ENCODE results near the gene MDK.
"Not testable (repeated sequence)": the region's sequence is repeated elsewhere in the genome, so short reads cannot be mapped to it uniquely, and the experiment has no call there.

The MDK gene

DNA sequence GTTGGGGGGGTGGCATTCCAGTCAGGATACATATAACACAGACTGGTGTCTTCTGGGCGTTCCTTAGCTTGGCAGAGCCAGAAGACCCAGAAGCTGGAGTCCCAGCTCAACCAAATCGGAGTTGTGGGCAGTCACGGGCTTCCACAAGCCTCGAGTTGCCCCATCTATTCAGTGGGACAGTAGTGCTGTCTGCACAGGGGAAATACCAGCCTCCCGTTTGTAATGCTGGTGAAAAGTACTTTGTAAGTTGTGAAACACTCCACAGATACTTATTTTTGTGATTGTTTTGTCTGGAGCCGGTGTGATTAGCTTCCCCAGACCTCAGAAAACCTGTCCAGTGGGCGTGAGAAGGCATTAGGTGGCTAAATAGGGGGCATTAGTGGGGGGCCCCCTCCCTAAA is 20.6 kb upstream of the MDK start:
- Mint-ChIP-seq H3K27me3 (no peaks in the 10 kb centered on the region), H3K9me3 (no peaks in the 10 kb centered on the region), H3K4me1 (peaks cover 88% of the 10 kb centered on the region), H3K27ac (peak overlapping the region; percentile 96 to 97), H3K4me3 (peak overlapping the region; percentile 92 to 93)
- DNase-seq (no peak), ATAC-seq (peak; percentile 63)

GRCh38 chr11:46361283-46362155 is 19.9 kb upstream of the MDK start:
- DNase-seq (peak; percentile 58 to 72), ATAC-seq (peak; percentile 91)
- Mint-ChIP-seq H3K27ac (peak overlapping the region; percentile 96 to 97), H3K27me3 (no peaks in the 10 kb centered on the region), H3K4me3 (peak overlapping the region; percentile 92 to 93), H3K9me3 (no peaks in the 10 kb centered on the region), H3K4me1 (peaks cover 84% of the 10 kb centered on the region)

DNA sequence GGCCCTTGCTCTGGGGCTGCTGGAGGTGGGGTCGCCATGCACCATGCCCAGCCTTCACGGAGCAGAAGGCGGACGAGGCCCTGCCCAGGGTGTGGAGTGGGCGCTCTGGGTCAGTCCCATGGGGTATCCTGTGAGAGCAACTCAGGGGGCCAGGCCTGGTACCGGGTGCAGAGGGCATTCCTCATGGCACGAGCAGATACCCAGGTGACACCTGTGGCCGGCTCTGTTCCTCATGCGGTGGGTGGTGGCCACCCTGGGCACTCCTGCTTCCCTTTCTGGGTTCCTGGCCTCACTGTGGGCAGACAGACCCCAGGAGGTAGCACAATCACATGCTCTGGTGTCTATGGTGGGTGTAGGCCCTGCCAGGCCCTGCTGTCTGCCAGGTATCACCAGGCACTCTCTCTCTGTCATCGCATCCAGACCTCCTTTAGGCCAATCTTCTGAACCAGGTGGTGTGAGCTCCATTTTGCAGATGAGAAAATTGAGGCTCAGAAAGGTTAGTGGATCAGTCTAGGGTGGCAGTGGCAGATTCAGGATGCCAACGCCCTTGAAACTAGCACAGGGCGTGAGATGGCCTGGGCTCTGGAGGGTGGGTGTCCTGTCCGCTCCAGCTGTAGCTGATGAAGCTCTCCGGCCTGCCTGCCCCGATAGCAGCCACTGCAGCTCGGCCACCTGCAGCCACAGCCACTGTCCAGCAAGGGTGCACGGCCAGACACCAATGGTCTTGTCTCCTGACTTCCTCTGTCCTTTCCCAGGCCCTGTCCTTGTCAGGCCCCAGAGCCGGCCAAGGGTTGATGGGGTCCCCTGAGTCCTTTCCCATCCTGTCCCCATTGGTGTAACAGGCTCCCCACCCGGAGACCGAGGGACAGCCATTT is 19.1 kb upstream of the MDK start:
- peak overlapping the region; percentile 91 to 96 for H3K27ac Mint-ChIP-seq
- no peaks in the 10 kb centered on the region for H3K9me3 Mint-ChIP-seq
- ATAC-seq (peak; percentile 2), DNase-seq (no peak)
- peaks cover 82% of the 10 kb centered on the region for H3K4me1 Mint-ChIP-seq
- H3K27me3 Mint-ChIP-seq: no peaks in the 10 kb centered on the region
- H3K4me3 Mint-ChIP-seq: peak overlapping the region; percentile 92 to 93

DNA sequence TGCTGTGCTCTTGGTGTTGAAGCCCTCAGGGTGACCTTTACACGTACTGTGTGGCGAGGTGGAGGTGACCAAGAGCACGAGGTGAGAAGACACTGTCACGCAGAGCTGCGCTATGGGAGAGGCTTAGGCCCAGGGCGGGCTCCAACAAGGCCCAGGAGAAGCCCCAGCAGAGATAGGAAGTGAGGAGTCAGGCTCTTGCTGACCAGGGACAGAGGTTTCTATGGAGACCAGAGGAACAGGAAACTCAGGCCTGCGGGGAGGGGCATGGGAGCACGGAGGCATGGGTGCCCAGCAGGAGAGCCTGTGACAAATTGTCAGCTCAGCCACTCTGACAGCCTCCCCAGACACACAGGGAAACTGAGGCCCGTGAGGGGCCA is 18.4 kb upstream of the MDK start:
- Mint-ChIP-seq H3K4me3 (peak overlapping the region; percentile 92 to 93), H3K9me3 (no peaks in the 10 kb centered on the region), H3K27me3 (no peaks in the 10 kb centered on the region), H3K27ac (peak overlapping the region; percentile 91 to 96), H3K4me1 (peaks cover 82% of the 10 kb centered on the region)
- no peak for DNase-seq
- ATAC-seq: no peak

- H3K27me3 Mint-ChIP-seq: no peaks in the 10 kb centered on the region
- no peaks in the 10 kb centered on the region for H3K9me3 Mint-ChIP-seq
- H3K4me3 Mint-ChIP-seq: no peak overlapping the region
- ATAC-seq: no peak
- H3K27ac Mint-ChIP-seq: peak overlapping the region in 1 of 2 donors; percentile 59
- no peak for DNase-seq
- H3K4me1 Mint-ChIP-seq: peaks cover 84% of the 10 kb centered on the region
These were observed 17.9 kb upstream of the MDK start for GRCh38 chr11:46363455-46364005.

- ATAC-seq (no peak), DNase-seq (no peak)
- H3K4me1 Mint-ChIP-seq: peaks cover 85% of the 10 kb centered on the region
- H3K9me3 Mint-ChIP-seq: no peaks in the 10 kb centered on the region
- H3K27ac Mint-ChIP-seq: peak overlapping the region; percentile 59 to 81
- H3K4me3 Mint-ChIP-seq: no peak overlapping the region
- H3K27me3 Mint-ChIP-seq: no peaks in the 10 kb centered on the region
These were observed 17.4 kb upstream of the MDK start for GRCh38 chr11:46364056-46364455.

GRCh38 chr11:46364791-46365190 is 16.7 kb upstream of the MDK start:
- ATAC-seq: no peak
- no peak overlapping the region for H3K27ac Mint-ChIP-seq

GRCh38 chr11:46366260-46366659 is 15.2 kb upstream of the MDK start:
- Mint-ChIP-seq H3K4me3 (no peak overlapping the region), H3K9me3 (no peaks in the 10 kb centered on the region), H3K4me1 (peaks cover 83% of the 10 kb centered on the region), H3K27me3 (no peaks in the 10 kb centered on the region), H3K27ac (no peak overlapping the region)
- ATAC-seq (peak; percentile 1), DNase-seq (no peak)

More at GRCh38 chr11:46364791-46365190, 16.7 kb upstream of the MDK start:
- Mint-ChIP-seq H3K27me3 (no peaks in the 10 kb centered on the region), H3K9me3 (no peaks in the 10 kb centered on the region), H3K4me1 (peaks cover 92% of the 10 kb centered on the region), H3K4me3 (no peak overlapping the region)
- DNase-seq: no peak

- Mint-ChIP-seq H3K4me1 (peaks cover 78% of the 10 kb centered on the region), H3K4me3 (peak overlapping the region; percentile 39 to 77), H3K9me3 (no peaks in the 10 kb centered on the region), H3K27ac (peak overlapping the region in 1 of 2 donors; percentile 40), H3K27me3 (no peaks in the 10 kb centered on the region)
- peak; percentile 16 for ATAC-seq
- DNase-seq: no peak
These were observed 14.8 kb upstream of the MDK start for GRCh38 chr11:46366661-46367161.

DNA sequence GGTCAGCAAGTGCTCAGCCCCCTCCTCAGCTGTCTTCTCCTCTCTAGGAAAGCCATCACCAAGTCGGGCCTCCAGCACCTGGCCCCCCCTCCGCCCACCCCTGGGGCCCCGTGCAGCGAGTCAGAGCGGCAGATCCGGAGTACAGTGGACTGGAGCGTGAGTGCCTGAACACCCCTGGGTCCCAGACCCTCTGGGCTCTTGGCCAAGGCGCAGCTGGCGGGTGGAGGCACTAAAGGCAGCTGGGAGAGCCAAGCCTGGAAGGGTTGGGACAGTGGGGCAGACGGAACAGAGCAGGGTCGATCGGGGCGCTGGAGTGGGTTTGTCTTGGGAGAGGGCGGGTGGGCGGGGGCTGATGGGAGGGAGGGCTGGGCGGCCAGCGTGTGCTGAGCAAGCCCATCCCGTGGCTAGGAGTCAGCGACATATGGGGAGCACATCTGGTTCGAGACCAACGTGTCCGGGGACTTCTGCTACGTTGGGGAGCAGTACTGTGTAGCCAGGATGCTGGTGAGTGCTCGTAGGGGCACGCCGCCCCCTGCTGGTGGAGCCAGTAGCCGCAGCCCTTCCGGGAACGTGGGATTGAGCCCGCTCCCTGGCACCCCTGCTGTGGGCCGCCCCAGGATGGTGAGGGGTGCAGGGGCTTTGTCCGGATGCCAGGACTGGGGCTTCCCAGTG is 14.1 kb upstream of the MDK start:
- DNase-seq: peak; percentile 76 to 80
- H3K4me3 Mint-ChIP-seq: peak overlapping the region; percentile 39 to 77
- peaks cover 71% of the 10 kb centered on the region for H3K4me1 Mint-ChIP-seq
- no peaks in the 10 kb centered on the region for H3K9me3 Mint-ChIP-seq
- peak overlapping the region; percentile 40 to 48 for H3K27ac Mint-ChIP-seq
- peak; percentile 80 for ATAC-seq
- no peaks in the 10 kb centered on the region for H3K27me3 Mint-ChIP-seq

DNA sequence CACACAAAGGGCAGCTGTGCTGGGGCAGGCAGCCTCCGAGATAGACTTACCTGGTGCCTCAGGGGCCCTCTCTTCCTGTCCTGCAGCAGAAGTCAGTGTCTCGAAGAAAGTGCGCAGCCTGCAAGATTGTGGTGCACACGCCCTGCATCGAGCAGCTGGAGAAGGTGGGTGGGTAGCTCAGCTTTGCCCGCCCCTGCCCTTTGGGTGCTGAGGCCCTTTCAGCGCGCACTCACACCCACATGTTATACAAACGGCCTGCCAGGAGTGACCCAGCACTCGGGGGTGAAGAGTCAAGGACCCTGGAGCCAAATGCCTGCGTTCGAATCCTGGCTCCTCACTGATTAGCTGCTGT is 13.6 kb upstream of the MDK start:
- Mint-ChIP-seq H3K27me3 (no peaks in the 10 kb centered on the region), H3K4me3 (peak overlapping the region in 1 of 2 donors; percentile 77), H3K4me1 (peaks cover 66% of the 10 kb centered on the region), H3K27ac (peak overlapping the region in 1 of 2 donors; percentile 27), H3K9me3 (no peaks in the 10 kb centered on the region)
- no peak for DNase-seq
- no peak for ATAC-seq

GRCh38 chr11:46369458-46370152 is 11.9 kb upstream of the MDK start:
- Mint-ChIP-seq H3K4me3 (no peak overlapping the region), H3K4me1 (peaks cover 49% of the 10 kb centered on the region), H3K27me3 (no peaks in the 10 kb centered on the region), H3K27ac (peak overlapping the region in 1 of 2 donors; percentile 54), H3K9me3 (no peaks in the 10 kb centered on the region)
- peak; percentile 57 for ATAC-seq
- peak; percentile 55 to 58 for DNase-seq

GRCh38 chr11:46370253-46370652 is 11.2 kb upstream of the MDK start:
- Mint-ChIP-seq H3K27ac (peak overlapping the region in 1 of 2 donors; percentile 85), H3K4me3 (no peak overlapping the region), H3K4me1 (peaks cover 43% of the 10 kb centered on the region), H3K9me3 (no peaks in the 10 kb centered on the region), H3K27me3 (no peaks in the 10 kb centered on the region)
- no peak for ATAC-seq
- no peak for DNase-seq

DNA sequence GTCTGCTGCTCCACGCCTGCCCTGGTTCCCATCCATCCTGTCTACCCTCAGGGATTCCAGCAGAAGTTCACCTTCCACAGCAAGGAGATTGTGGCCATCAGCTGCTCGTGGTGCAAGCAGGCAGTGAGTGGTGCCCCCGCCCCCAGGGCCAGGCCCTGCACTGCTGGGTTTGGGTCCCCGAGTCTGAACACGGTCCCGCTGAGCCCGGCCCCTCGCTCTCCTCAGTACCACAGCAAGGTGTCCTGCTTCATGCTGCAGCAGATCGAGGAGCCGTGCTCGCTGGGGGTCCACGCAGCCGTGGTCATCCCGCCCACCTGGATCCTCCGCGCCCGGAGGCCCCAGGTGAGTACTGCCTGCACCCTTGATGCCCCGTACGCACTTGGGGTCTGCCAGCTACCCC is 10.2 kb upstream of the MDK start:
- H3K4me3 Mint-ChIP-seq, ATAC-seq, DNase-seq, H3K9me3 Mint-ChIP-seq, H3K27me3 Mint-ChIP-seq: not testable (repeated sequence)
- Mint-ChIP-seq H3K27ac (peak overlapping the region in 1 of 2 donors; percentile 27), H3K4me1 (peaks cover 34% of the 10 kb centered on the region)

Data from stimulated activated naive CD8-positive, alpha-beta T cell treated with anti-CD3 and anti-CD28 coated beads, Interleukin-15, amount 100 ng/mL, for 72 hours (primary cell).